H1 (cell line): ENCODE measurements around the gene CD3D. TPM values are rescaled to one million over a fixed set of nuclear protein-coding genes. Genes with fewer than 3 reads are reported as not detected.

Experiments used
- CTCF ChIA-PET: fragments of 300-600 bp; sonication (Branson Sonifier 250); formaldehyde crosslinking; loops from one replicate; lab custom pipeline; 2021; ENCODE audit not compliant: partially characterized antibody; lab: Charles Lee
- POLR2A ChIA-PET: fragments of 300-600 bp; sonication (Branson Sonifier 250); formaldehyde crosslinking; loops from one replicate; lab custom pipeline; 2021; ENCODE audit warnings: inconsistent platforms; ENCODE audit not compliant: partially characterized antibody; lab: Charles Lee
- DNase-seq, 2 experiments: peaks; one replicate each; pipeline versions ENCODE4 v3.0.0 to v3.0.0-alpha.2; 2010 to 2022; ENCODE audit warnings: low spot score in 2 of 2, low read depth in 1 of 2, mixed read lengths in 1 of 2
- FAIRE-seq: peaks from 2 replicates; lab custom pipeline; 2011; peaks lifted over from hg19 to GRCh38; lab: Jason Lieb, UNC
- H2AFZ ChIP-seq: 2 replicates; pipeline ENCODE4 v1.8.1; 2012; ENCODE audit warnings: low read length, inconsistent platforms
- H2AK5ac ChIP-seq: 2 replicates; pipeline ENCODE4 v1.6.1; 2013; ENCODE audit warnings: low read depth, low read length
- H2BK120ac ChIP-seq: replicated peaks from 2 replicates; pipeline ENCODE3; 2013; ENCODE audit warnings: low read depth, low read length, inconsistent platforms
- H2BK12ac ChIP-seq: 2 replicates; pipeline ENCODE4 v1.6.1; 2013; ENCODE audit warnings: low read depth, low read length
- H2BK15ac ChIP-seq: 2 replicates; pipeline ENCODE4 v1.6.1; 2013; ENCODE audit warnings: low read length
- H2BK20ac ChIP-seq: 2 replicates; pipeline ENCODE4 v1.6.1; 2013; ENCODE audit warnings: low read length
- H2BK5ac ChIP-seq: 2 replicates; pipeline ENCODE4 v1.6.1; 2013; ENCODE audit warnings: low read depth, low read length
- H3K14ac ChIP-seq: 2 replicates; pipeline ENCODE4 v1.6.1; 2013; ENCODE audit warnings: inconsistent platforms; ENCODE audit not compliant: insufficient read length
- H3K18ac ChIP-seq: 2 replicates; pipeline ENCODE4 v1.6.1; 2013; ENCODE audit warnings: low read length; ENCODE audit errors: extremely low read depth
- H3K23ac ChIP-seq: 2 replicates; pipeline ENCODE4 v1.6.1; 2013; ENCODE audit warnings: inconsistent platforms; ENCODE audit not compliant: insufficient read length
- H3K23me2 ChIP-seq: 2 replicates; pipeline ENCODE4 v1.6.1; 2013; ENCODE audit warnings: low read depth, low read length
- H3K27ac ChIP-seq: 2 replicates; pipeline ENCODE4 v1.6.1; 2011; ENCODE audit warnings: low read depth, low read length, inconsistent platforms
- H3K27me3 ChIP-seq, 4 experiments: replicated peaks in 1 of 4; 1 replicate in 1 of 4; 2 replicates in 3 of 4; pipeline versions ENCODE4 v1.6.1 to v1.8.1; 2011 to 2013; ENCODE audit warnings: low read length in 3 of 4, mild to moderate bottlenecking in 3 of 4, inconsistent platforms in 2 of 4, mixed read lengths in 2 of 4, moderate library complexity in 1 of 4; ENCODE audit not compliant: control insufficient read depth in 3 of 4, insufficient read depth in 3 of 4; ENCODE audit errors: extremely low read depth in 1 of 4
- H3K36me3 ChIP-seq, 4 experiments: 2 replicates each; pipeline versions ENCODE4 v1.6.1 to v1.8.1; 2011 to 2013; ENCODE audit warnings: mild to moderate bottlenecking in 4 of 4, low read length in 3 of 4, moderate library complexity in 2 of 4, control low read depth in 1 of 4, inconsistent platforms in 1 of 4; ENCODE audit not compliant: insufficient read depth in 4 of 4, control insufficient read depth in 2 of 4
- H3K4ac ChIP-seq: replicated peaks from 2 replicates; pipeline ENCODE3; 2013; ENCODE audit warnings: low read length, low read depth, mixed read lengths, inconsistent platforms; ENCODE audit not compliant: insufficient read length
- H3K4me1 ChIP-seq, 4 experiments: replicated peaks in 1 of 4; 1 replicate in 1 of 4; 2 replicates in 3 of 4; pipeline versions ENCODE4 v1.6.1 to v1.8.1; 2011 to 2013; ENCODE audit warnings: low read length in 3 of 4, inconsistent platforms in 2 of 4, mixed read lengths in 1 of 4; ENCODE audit not compliant: insufficient read depth in 4 of 4, control insufficient read depth in 3 of 4
- H3K4me2 ChIP-seq, 2 experiments: 2 replicates each; pipeline versions ENCODE4 v1.6.1 to v1.8.1; 2011 to 2013; ENCODE audit warnings: low read depth in 2 of 2, low read length in 2 of 2, control low read depth in 1 of 2, inconsistent platforms in 1 of 2, mild to moderate bottlenecking in 1 of 2; ENCODE audit not compliant: insufficient read depth in 1 of 2
- H3K4me3 ChIP-seq, 4 experiments: fragments of 200-600, 300-600 bp in 1 of 4; sonication (generic), shearing (Covaris generic), sonication (Bioruptor Twin) in 1 of 4; 2 replicates each; pipeline versions ENCODE4 v1.5.1 to v1.8.1; 2011 to 2016; ENCODE audit warnings: low read length in 4 of 4, low read depth in 3 of 4, control low read depth in 2 of 4, inconsistent platforms in 2 of 4, mild to moderate bottlenecking in 2 of 4, mixed read lengths in 1 of 4, moderate library complexity in 1 of 4; ENCODE audit not compliant: insufficient read depth in 2 of 4; ENCODE audit errors: extremely low read depth in 1 of 4
- H3K56ac ChIP-seq: replicated peaks from 2 replicates; pipeline ENCODE3; 2013; ENCODE audit warnings: low read depth, mild to moderate bottlenecking, mixed read lengths, low read length, inconsistent platforms; ENCODE audit not compliant: insufficient read length
- H3K79me1 ChIP-seq: 2 replicates; pipeline ENCODE4 v1.6.1; 2013; ENCODE audit warnings: low read depth, low read length, control low read depth
- H3K79me2 ChIP-seq, 2 experiments: 2 replicates each; pipeline versions ENCODE4 v1.6.1 to v1.8.1; 2012 to 2013; ENCODE audit warnings: low read length in 2 of 2, mild to moderate bottlenecking in 2 of 2, inconsistent platforms in 1 of 2; ENCODE audit not compliant: insufficient read depth in 2 of 2, control insufficient read depth in 1 of 2
- H3K9ac ChIP-seq, 4 experiments: replicated peaks in 1 of 4; 1 replicate in 1 of 4; 2 replicates in 3 of 4; pipeline versions ENCODE4 v1.6.1 to v1.8.1; 2011 to 2013; ENCODE audit warnings: low read depth in 3 of 4, low read length in 3 of 4, control low read depth in 2 of 4, mild to moderate bottlenecking in 2 of 4, moderate library complexity in 2 of 4, inconsistent platforms in 1 of 4; ENCODE audit errors: extremely low read depth in 1 of 4
- H3K9me3 ChIP-seq, 2 experiments: 2 replicates each; pipeline versions ENCODE4 v1.6.1 to v1.8.1; 2012 to 2013; ENCODE audit warnings: mild to moderate bottlenecking in 2 of 2, moderate library complexity in 2 of 2, control low read depth in 1 of 2, inconsistent platforms in 1 of 2, low read depth in 1 of 2, low read length in 1 of 2, mixed read lengths in 1 of 2; ENCODE audit not compliant: insufficient read depth in 2 of 2
- H4K20me1 ChIP-seq, 2 experiments: replicated peaks in 1 of 2; 2 replicates each; pipeline versions ENCODE3 to v1.8.1; 2011 to 2013; ENCODE audit warnings: inconsistent platforms in 2 of 2, low read length in 2 of 2, mild to moderate bottlenecking in 1 of 2; ENCODE audit not compliant: insufficient read depth in 2 of 2, control insufficient read depth in 1 of 2
- H4K5ac ChIP-seq: 2 replicates; pipeline ENCODE4 v1.6.1; 2013; ENCODE audit warnings: low read length, low read depth, mixed read lengths, inconsistent platforms; ENCODE audit not compliant: insufficient read length
- H4K8ac ChIP-seq: 2 replicates; pipeline ENCODE4 v1.8.0; 2013; ENCODE audit warnings: mild to moderate bottlenecking, moderate library complexity, low read length, inconsistent platforms; ENCODE audit not compliant: insufficient read depth; ENCODE audit errors: extremely low read depth
- H4K91ac ChIP-seq: replicated peaks from 2 replicates; pipeline ENCODE3; 2013; ENCODE audit warnings: low read length, mixed read lengths, inconsistent platforms; ENCODE audit not compliant: insufficient read length
- BCL11A ChIP-seq, 2 experiments: IDR thresholded peaks; one replicate each; pipeline ENCODE4 v1.6.1; 2011; ENCODE audit warnings: low read depth in 2 of 2, low read length in 2 of 2, mild to moderate bottlenecking in 2 of 2
- CEBPB ChIP-seq: IDR thresholded peaks from 2 replicates; pipeline ENCODE4 v1.6.1; 2012; ENCODE audit warnings: low read depth, low read length
- CTBP2 ChIP-seq: IDR thresholded peaks from 2 replicates; pipeline ENCODE4 v1.7.0; 2011; ENCODE audit warnings: borderline replicate concordance, mild to moderate bottlenecking, moderate library complexity, mixed read lengths, low read length; ENCODE audit not compliant: insufficient read depth, insufficient read length
- GABPA ChIP-seq: IDR thresholded peaks from 2 replicates; pipeline ENCODE4 v1.6.1; 2011; ENCODE audit warnings: mild to moderate bottlenecking, low read length, moderate library complexity, borderline replicate concordance; ENCODE audit not compliant: insufficient read depth
- KDM1A ChIP-seq: fragments of 200-600, 300-600 bp; sonication (generic); IDR thresholded peaks from 2 replicates; pipeline ENCODE4 v1.7.1; 2016; ENCODE audit warnings: mild to moderate bottlenecking, low read length, borderline replicate concordance
- SIN3A ChIP-seq, 2 experiments: IDR thresholded peaks in 1 of 2; conservative IDR thresholded peaks in 1 of 2; 2 replicates each; pipeline ENCODE4 v1.6.1; 2011 to 2012; ENCODE audit warnings: low read length in 2 of 2, improper control_type of control experiment in 1 of 2, low read depth in 1 of 2, mild to moderate bottlenecking in 1 of 2
- SIRT6 ChIP-seq: IDR thresholded peaks from one replicate; pipeline ENCODE4 v1.7.1; 2012; ENCODE audit warnings: low read length, inconsistent platforms
- SP4 ChIP-seq: IDR thresholded peaks from 2 replicates; pipeline ENCODE4 v1.6.1; 2012; ENCODE audit warnings: low read length, inconsistent platforms
- polyA plus RNA-seq, 7 experiments: library from polyadenylated mRNA; depleted of rRNA in 3 of 7; stranded (reverse) in 5 of 7; unstranded in 2 of 7; fragments of >200 nt in 5 of 7; fragments of 200-250 nt in 2 of 7; gene quantifications; 1 replicate in 5 of 7; 2 replicates in 1 of 7; 4 replicates in 1 of 7; pipeline versions ENCODE4 v1.2.1 to v1.2.3, GENCODE V29; 2011 to 2013; ENCODE audit warnings: missing spikeins in 2 of 7, mixed read lengths in 2 of 7
- total RNA-seq: library from RNA; stranded (reverse); fragmentation: NEBNext Ultra II Directional; extraction: Animal tissue kit (Norgen Biotek cat#: 25700); gene quantifications from 2 replicates; pipeline ENCODE4 v1.2.1, GENCODE V29; 2021
- TF ChIP-seq, protein P1 (sequence below): IDR thresholded peaks from 2 replicates; pipeline ENCODE4 v1.6.1; 2011; ENCODE audit warnings: low read depth, mild to moderate bottlenecking, low read length; ENCODE audit not compliant: insufficient read depth
- TF ChIP-seq, protein P2 (sequence below): IDR thresholded peaks from 2 replicates; pipeline ENCODE4 v1.6.1; 2012; ENCODE audit warnings: inconsistent platforms

CD3D gene
- total and polyA plus RNA-seq, 2 of the 8 experiments (the other 6 are each of a cell fraction or from before 2014, with no cell fraction given), result not detected

DNA sequence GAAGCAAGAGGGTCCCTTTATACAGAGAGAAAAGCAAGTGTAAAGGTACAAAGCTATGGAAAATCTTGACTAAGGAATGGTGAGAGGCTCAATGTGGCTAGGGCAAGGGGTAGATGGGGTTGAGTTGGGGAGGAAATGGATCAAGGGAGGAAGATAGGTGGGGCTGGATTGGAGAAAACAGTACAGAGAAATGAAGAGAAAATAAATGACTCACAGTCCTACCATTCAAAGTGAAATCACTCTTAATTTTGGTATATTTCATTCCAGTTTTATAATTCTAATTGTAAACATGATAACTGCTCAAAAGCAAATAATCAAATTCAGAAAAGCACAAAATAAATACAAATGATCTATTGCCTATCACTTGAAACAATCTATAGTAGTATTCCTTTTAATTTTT, 33.5 kb upstream of the CD3D start:
- Histone ChIP-seq H3K27me3 (no peaks in the 10 kb centered on the region), H3K18ac (no peak overlapping the region), H3K4me3 (no peak overlapping the region), H3K56ac (no peak overlapping the region), H2BK120ac (no peak overlapping the region), H2BK15ac (no peak overlapping the region), H4K8ac (no peak overlapping the region), H2BK5ac (no peak overlapping the region), H3K79me1 (no peaks in the 10 kb centered on the region), H3K23ac (no peak overlapping the region), H4K20me1 (peaks cover 0 to 2% of the 10 kb centered on the region in 2 experiments), H3K27ac (no peak overlapping the region), H2BK20ac (no peak overlapping the region), H3K4me2 (no peak overlapping the region), H2BK12ac (no peak overlapping the region), H3K36me3 (peaks cover 8 to 52% (median 34%) of the 10 kb centered on the region in 4 experiments), H4K5ac (no peak overlapping the region), H3K4ac (no peak overlapping the region), H4K91ac (no peak overlapping the region), H2AFZ (no peak overlapping the region), H3K4me1 (no peaks in the 10 kb centered on the region), H3K9ac (no peak overlapping the region), H3K79me2 (no peaks in the 10 kb centered on the region), H3K23me2 (no peaks in the 10 kb centered on the region), H2AK5ac (no peak overlapping the region), H3K14ac (no peak overlapping the region), H3K9me3 (no peaks in the 10 kb centered on the region)
- POLR2A ChIA-PET, result interaction anchor here (1.1 to 1.8 kb wide), 2 partner anchors 13 to 152 kb away, joined by 3 read pairs; no protein-coding TSS in a partner anchor
- CTCF ChIA-PET, result interaction anchor here (0.8 to 1.7 kb wide), 2 partner anchors 8 to 81 kb away, joined by 4 to 5 read pairs; no protein-coding TSS in a partner anchor
- DNase-seq (no peak), FAIRE-seq (no peak)
- TF ChIP-seq KDM1A (no peak), CEBPB (no peak), SP4 (no peak), CTBP2 (no peak), GABPA (no peak), SIN3A (conservative IDR thresholded peaks at IDR 0.05 in 1 of 2, IDR thresholded peaks at IDR 0.05 in 1 of 2; ENCODE audit: low read depth in 1 of 2, low read length in 2 of 2) (no peak), BCL11A (IDR thresholded peaks at IDR 0.05; ENCODE audit: low read depth in 2 of 2, low read length in 2 of 2) (no peak), SIRT6 (no peak)
- TF ChIP-seq, protein P1, sequence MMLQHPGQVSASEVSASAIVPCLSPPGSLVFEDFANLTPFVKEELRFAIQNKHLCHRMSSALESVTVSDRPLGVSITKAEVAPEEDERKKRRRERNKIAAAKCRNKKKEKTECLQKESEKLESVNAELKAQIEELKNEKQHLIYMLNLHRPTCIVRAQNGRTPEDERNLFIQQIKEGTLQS, result no peak
- TF ChIP-seq, protein P2, sequence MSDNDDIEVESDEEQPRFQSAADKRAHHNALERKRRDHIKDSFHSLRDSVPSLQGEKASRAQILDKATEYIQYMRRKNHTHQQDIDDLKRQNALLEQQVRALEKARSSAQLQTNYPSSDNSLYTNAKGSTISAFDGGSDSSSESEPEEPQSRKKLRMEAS, result no peak
